Stomach smooth muscle (tissue), 2 donors: ENCODE results near the gene SERINC2.
"Not testable (repeated sequence)": the region's sequence is repeated elsewhere in the genome, so short reads cannot be mapped to it uniquely, and the experiment has no call there.

Experiments
- H3K27ac ChIP-seq: one replicate; pipeline ENCODE4 v1.7.0; 2013; ENCODE audit warnings: mild to moderate bottlenecking, low read length, inconsistent platforms
- H3K27me3 ChIP-seq, 2 donors: one replicate each; pipeline ENCODE4 v1.7.0; 2013; ENCODE audit warnings: low read length in 2 of 2; ENCODE audit not compliant: insufficient read depth in 2 of 2, control insufficient read depth in 1 of 2
- H3K36me3 ChIP-seq, 2 donors: one replicate each; pipeline ENCODE4 v1.7.0; 2013; ENCODE audit warnings: low read length in 2 of 2; ENCODE audit not compliant: control insufficient read depth in 2 of 2, insufficient read depth in 2 of 2
- H3K4me1 ChIP-seq: one replicate; pipeline ENCODE4 v1.7.0; 2013; ENCODE audit warnings: low read length; ENCODE audit not compliant: control insufficient read depth, insufficient read depth
- H3K4me3 ChIP-seq, 2 donors: one replicate each; pipeline ENCODE4 v1.7.0; 2013; ENCODE audit warnings: low read length in 2 of 2
- H3K9ac ChIP-seq, 2 donors: one replicate each; pipeline ENCODE4 v1.7.0; 2013; ENCODE audit warnings: low read length in 2 of 2, mild to moderate bottlenecking in 1 of 2
- H3K9me3 ChIP-seq, 2 donors: one replicate each; pipeline ENCODE4 v1.7.0; 2013; ENCODE audit warnings: low read length in 2 of 2; ENCODE audit not compliant: control insufficient read depth in 2 of 2
- donor health status: healthy.
- donor health status: Pancreatic carcinoma.

Gene SERINC2

GRCh38 chr1:31472673-31473072, 59.7 kb downstream of the SERINC2 start:
- not testable (repeated sequence) for H3K27me3 ChIP-seq, H3K4me1 ChIP-seq, H3K27ac ChIP-seq, H3K36me3 ChIP-seq, H3K4me3 ChIP-seq, H3K9me3 ChIP-seq, H3K9ac ChIP-seq

- not testable (repeated sequence) for H3K9ac ChIP-seq, H3K9me3 ChIP-seq, H3K4me1 ChIP-seq, H3K27ac ChIP-seq, H3K27me3 ChIP-seq, H3K36me3 ChIP-seq, H3K4me3 ChIP-seq
These were observed 60.5 kb downstream of the SERINC2 start for GRCh38 chr1:31473508-31473907.

GRCh38 chr1:31474567-31474966, 61.6 kb downstream of the SERINC2 start:
- H3K9me3 ChIP-seq, H3K4me1 ChIP-seq, H3K27me3 ChIP-seq, H3K36me3 ChIP-seq, H3K9ac ChIP-seq, H3K27ac ChIP-seq, H3K4me3 ChIP-seq: not testable (repeated sequence)

GRCh38 chr1:31476891-31477846, 64.2 kb downstream of the SERINC2 start:
- Histone ChIP-seq H3K36me3 (no peaks in the 10 kb centered on the region), H3K9ac (no peak overlapping the region), H3K4me3 (no peak overlapping the region), H3K27me3 (no peaks in the 10 kb centered on the region), H3K9me3 (no peaks in the 10 kb centered on the region), H3K27ac (no peak overlapping the region), H3K4me1 (no peaks in the 10 kb centered on the region)

- no peak overlapping the region for H3K4me3 ChIP-seq
- no peaks in the 10 kb centered on the region for H3K4me1 ChIP-seq
These were observed 65.2 kb downstream of the SERINC2 start for GRCh38 chr1:31478167-31478566.

DNA sequence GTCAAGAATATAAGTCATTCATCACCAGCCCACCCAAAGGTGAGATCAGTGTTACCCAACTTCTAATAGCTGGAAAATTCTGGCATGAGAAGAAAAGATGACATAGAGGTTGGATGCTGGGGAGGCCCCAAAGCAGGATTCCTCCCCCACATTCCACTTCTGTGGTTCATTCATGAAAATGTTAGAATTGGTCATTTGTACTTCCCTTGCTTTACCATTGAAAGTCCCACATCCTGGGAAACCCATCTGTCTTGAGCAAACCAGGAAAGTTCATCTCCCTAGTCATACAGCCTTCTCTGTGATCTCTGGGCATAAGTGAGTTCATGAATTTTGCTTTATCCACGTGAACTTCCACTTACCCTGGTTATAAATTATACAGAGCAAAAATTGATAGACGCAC, 66.8 kb downstream of the SERINC2 start:
- Histone ChIP-seq H3K36me3 (no peaks in the 10 kb centered on the region), H3K4me1 (no peaks in the 10 kb centered on the region), H3K9me3 (no peaks in the 10 kb centered on the region), H3K9ac (no peak overlapping the region), H3K27ac (no peak overlapping the region), H3K27me3 (no peaks in the 10 kb centered on the region), H3K4me3 (no peak overlapping the region)

More at GRCh38 chr1:31478167-31478566, 65.2 kb downstream of the SERINC2 start:
- H3K27ac ChIP-seq: no peak overlapping the region
- no peaks in the 10 kb centered on the region for H3K9me3 ChIP-seq
- H3K27me3 ChIP-seq: no peaks in the 10 kb centered on the region
- H3K9ac ChIP-seq: no peak overlapping the region
- no peaks in the 10 kb centered on the region for H3K36me3 ChIP-seq

DNA sequence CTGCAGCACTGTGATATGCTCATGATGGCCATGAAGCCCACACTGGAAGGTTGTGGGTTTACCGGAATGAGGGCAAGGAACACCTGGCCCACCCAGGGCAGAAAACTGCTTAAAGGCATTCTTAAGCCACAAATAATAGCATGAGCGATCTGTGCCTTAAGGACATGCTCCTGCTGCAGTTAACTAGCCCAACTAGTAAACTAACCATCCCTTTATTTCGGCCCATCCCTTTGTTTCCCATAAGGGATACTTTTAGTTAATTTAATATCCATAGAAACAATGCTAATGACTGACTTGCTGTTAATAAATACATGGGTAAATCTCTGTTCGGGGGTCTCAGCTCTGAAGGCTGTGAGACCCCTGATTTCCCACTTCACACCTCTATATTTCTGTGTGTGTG, 67.4 kb downstream of the SERINC2 start:
- not testable (repeated sequence) for H3K27me3 ChIP-seq, H3K36me3 ChIP-seq, H3K4me1 ChIP-seq, H3K9me3 ChIP-seq, H3K4me3 ChIP-seq, H3K9ac ChIP-seq, H3K27ac ChIP-seq

DNA sequence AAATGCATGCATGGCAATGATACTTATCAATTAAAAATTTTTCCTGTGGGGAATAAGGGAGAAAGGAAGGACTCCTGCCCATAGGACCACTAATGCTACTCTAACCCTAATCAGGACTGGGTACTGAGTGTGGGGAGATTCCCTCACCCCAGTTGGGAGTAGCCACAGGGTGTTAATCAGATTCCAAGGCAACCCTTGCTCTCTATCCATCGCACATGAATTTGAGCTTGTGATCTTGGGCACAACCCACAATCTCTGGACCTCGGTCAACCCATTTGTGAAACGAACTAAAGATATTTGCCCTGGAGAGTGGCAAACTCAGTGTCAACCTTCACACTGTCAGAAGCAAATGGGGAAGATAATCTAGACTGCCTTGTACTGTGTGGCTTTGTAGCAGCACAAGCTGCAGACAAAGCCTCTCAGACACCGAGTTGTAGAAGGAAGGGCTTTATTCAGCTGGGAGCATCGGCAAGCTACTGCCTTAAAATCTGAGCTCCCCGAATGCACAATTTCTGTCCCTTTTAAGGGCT, 69.5 kb downstream of the SERINC2 start:
- no peaks in the 10 kb centered on the region for H3K9me3 ChIP-seq
- H3K36me3 ChIP-seq: no peaks in the 10 kb centered on the region
- no peaks in the 10 kb centered on the region for H3K4me1 ChIP-seq
- H3K4me3 ChIP-seq: no peak overlapping the region
- H3K27me3 ChIP-seq: no peaks in the 10 kb centered on the region
- no peak overlapping the region for H3K9ac ChIP-seq
- H3K27ac ChIP-seq: no peak overlapping the region

DNA sequence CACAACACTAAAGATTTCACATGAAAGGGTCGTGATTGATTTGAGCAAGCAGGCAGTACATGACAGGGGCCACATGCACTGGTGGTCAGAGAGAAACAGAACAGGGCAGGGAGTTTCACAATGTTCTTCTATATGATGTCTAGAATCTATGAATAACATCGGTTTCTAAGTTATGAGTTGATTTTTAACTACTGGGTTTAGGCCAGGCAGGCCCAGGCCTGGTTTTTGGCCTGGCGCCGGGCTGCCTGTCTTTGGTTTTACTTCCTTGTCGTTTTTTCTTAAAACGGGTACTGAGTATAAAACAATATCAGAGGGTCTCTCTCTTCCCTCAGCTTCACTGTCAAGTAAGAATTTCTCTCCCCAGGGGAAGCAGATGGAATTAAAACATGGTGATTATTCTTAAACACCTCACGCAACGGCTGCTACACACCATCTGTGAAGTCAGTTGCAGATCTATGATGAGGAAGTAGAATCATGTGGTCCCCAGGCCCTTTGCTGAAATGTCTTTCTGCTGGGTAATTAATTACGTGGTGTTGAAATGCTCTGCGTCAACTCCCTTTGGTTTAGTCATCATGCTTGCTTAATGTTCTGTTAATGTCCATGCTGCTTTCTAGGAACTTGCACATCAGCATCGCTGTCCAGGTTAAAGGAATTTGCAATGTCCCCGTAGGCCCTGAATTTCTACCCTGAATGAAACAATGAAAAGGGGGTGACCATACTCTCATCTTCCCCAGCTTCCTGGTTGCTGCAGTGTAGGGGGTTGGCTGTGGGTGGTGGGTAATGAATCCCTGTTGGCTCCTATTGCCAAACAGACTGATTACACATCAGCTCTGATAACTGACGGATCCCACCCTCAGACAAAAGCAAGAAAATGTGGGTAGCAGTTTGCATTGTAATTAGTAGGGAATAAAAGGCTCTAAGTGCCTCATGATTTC, 70.3 kb downstream of the SERINC2 start:
- H3K27ac ChIP-seq: no peak overlapping the region
- H3K27me3 ChIP-seq: no peaks in the 10 kb centered on the region
- no peak overlapping the region for H3K9ac ChIP-seq
- no peak overlapping the region for H3K4me3 ChIP-seq
- H3K9me3 ChIP-seq: no peaks in the 10 kb centered on the region
- H3K4me1 ChIP-seq: no peaks in the 10 kb centered on the region
- H3K36me3 ChIP-seq: no peaks in the 10 kb centered on the region
